ENCODE results near the gene IMPA2. TPM values are rescaled to one million over a fixed set of nuclear protein-coding genes. Genes with fewer than 3 reads are reported as not detected.

IMPA2 gene
- polyA plus RNA-seq, 3 donors, result 25.3 to 271 (median 32.6) TPM

DNA sequence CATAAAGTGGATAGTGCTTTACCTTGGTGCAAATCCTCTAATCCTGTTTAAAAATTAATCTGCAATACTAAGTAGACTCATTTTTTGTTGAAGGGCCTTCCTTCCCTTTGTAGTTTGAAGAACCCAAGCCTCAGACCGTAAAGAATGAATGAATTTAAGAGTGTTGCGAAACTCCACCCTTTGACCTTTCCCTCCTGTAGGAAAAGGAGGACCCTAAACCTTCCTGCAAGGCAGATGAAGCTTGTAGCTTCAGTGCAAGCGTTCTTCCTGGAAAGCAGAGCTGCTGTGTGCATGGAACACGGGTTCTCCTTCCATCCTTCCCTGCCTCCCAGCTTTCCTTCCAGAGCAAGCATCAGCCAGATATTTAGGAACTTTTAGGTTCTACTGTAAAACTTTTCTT lies 1.7 kb downstream of the IMPA2 start:
- WGBS, 3 donors, result 33 to 72% (median 71%) methylated on average over 4 of the region's 4 CpGs

GRCh38 chr18:11983592-11983991 lies 2.3 kb downstream of the IMPA2 start:
- WGBS, 3 donors, result 25 to 62% (median 57%) methylated on average over 12 of the region's 12 CpGs
- H3K27ac ChIP-seq (ENCODE audit: low read depth, low read length), result no peak overlapping the region

More for the DNA sequence above, 1.7 kb downstream of the IMPA2 start:
- no peak overlapping the region for H3K27ac ChIP-seq (ENCODE audit: low read depth, low read length)

GRCh38 chr18:11984091-11984490 lies 2.8 kb downstream of the IMPA2 start:
- WGBS, 3 donors, result 41 to 85% (median 78%) methylated on average over 6 of the region's 6 CpGs
- no peak overlapping the region for H3K27ac ChIP-seq (ENCODE audit: low read depth, low read length)

DNA sequence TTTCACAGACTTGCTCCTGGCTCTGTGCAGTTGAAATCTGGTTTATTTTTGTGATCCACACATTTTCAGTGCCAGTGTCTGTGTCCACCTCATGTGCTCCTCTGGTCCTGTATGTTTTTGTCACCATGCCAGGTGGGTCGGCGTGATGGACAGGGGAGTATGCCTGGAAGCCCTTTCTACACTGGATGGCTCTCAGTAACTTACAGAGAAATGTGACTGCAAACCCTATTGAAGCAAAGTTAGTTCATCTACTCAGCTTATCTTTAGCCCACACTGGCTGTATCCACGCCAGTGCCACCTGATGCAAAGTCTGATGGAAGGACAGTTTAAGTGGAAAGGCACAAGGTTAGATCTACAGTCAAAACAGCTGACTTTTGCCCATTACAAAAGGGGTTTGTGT lies 4.3 kb downstream of the IMPA2 start:
- no peak overlapping the region for H3K27ac ChIP-seq (ENCODE audit: low read depth, low read length)
- 35 to 88% (median 84%) methylated on average over 3 of the region's 3 CpGs for WGBS, 3 donors

DNA sequence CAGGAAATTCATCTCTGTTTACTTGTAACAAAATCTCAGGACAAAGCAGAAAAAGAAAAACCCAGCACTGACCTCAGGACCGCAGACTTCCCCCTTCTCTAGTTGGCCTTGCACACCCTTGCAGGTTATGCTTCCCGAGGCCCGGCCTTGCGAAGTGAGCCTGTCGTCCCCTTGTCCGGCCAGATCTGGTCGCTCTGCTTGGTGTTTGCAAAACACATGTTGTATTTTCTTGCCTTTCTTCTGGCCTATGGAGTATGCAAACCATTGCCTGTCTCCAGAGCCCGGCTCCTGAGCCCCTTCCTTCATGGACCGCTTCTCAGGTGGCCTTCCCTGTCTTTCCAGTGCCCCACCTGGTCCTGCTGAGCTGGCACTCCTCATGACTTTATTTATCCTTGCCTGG lies 4.8 kb downstream of the IMPA2 start:
- 33 to 74% (median 71%) methylated on average over 9 of the region's 9 CpGs for WGBS, 3 donors
- H3K27ac ChIP-seq (ENCODE audit: low read depth, low read length), result no peak overlapping the region

- no peak overlapping the region for H3K27ac ChIP-seq (ENCODE audit: low read depth, low read length)
- WGBS, 3 donors, result 31 to 34% (median 31%) methylated on average over 7 of the region's 7 CpGs
Measured at GRCh38 chr18:11987527-11987926, 6.2 kb downstream of the IMPA2 start.

DNA sequence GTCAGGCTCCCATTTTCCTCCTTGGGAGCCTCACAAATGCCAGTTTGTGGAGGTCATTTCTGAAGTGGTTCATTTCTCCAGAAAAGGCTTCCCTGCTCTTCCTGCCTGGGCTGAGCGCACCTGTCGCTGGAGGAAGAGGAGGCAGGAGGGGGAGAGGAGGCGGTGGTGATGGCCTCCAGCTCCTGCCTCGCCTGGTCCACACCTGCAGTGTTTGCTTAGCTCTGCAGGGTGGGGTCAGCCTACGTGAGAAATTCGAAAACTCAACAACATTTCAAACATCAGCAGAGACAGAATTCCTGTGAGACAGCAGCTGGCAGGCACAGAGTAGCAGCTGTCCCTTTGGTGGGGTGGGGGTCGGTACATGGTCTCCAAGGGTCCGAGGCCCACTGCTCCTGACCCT lies 7.9 kb downstream of the IMPA2 start:
- no peak overlapping the region for H3K27ac ChIP-seq (ENCODE audit: low read depth, low read length)
- 22 to 88% (median 84%) methylated on average over 8 of the region's 8 CpGs for WGBS, 3 donors

DNA sequence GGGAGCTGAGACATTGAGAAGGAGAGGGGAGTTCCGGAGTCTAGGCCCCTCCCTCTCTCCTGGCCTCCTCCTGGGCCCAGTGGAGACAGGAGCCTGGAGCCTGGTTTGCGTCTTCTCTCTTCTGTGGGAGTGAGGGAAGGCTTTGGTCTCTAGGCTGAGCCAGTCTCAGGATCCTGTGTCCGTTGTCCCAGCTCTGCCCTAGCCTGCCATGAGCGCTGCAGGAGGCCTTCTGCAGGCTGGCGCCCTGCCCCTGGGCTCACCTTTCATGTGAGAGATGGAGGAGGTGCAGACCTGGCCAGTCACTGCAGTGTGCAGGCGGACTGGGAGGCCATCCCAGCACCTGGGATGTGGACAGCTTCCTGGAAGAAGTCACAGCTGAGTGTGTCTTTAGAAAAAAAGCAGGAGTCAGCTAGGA lies 8.7 kb downstream of the IMPA2 start:
- 24 to 85% (median 83%) methylated on average over 5 to 6 of the region's 6 CpGs for WGBS, 3 donors
- no peak overlapping the region for H3K27ac ChIP-seq (ENCODE audit: low read depth, low read length)

- WGBS, 3 donors, result 26 to 74% (median 56%) methylated on average over 9 of the region's 9 CpGs
- no peak overlapping the region for H3K27ac ChIP-seq (ENCODE audit: low read depth, low read length)
Measured at GRCh38 chr18:11990539-11990938, 9.2 kb downstream of the IMPA2 start.

- H3K27ac ChIP-seq (ENCODE audit: low read depth, low read length), result no peak overlapping the region
- 47 to 94% (median 89%) methylated on average over 19 of the region's 19 CpGs for WGBS, 3 donors
Measured at GRCh38 chr18:11991021-11991795, 9.9 kb downstream of the IMPA2 start.

DNA sequence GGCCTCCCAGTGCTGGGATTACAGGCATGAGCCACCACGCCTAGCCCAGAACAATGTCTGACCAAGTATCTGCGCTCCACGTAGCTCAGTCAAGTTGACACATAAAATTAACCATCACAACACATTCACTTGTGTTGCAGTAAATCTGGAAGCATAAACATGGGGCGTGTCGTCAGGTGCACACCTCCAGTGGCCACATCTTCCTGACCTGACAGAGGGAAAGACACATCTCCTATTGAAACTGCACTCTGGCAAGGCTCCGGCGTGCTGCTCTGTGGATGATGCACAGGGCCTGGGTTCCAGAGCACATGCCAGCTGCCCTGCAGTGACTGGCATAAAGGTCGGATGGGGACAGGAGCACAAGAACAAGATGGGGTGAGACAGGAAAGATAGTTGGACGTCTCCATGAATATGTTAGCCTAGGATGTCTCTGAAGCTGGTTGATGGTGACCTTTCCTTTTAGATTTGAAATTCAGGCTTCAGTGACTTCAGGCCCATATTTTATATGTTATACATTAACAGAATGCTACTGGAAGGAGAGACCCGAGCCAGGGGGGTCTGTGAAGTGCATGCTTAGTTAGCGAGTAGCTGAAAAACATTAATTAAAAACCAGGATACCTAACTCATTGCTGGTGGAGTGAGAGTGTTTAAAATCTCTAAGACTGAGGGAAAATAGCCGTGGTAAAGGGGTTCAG lies 10.9 kb downstream of the IMPA2 start:
- H3K27ac ChIP-seq (ENCODE audit: low read depth, low read length), result no peak overlapping the region
- WGBS, 3 donors, result 40 to 93% (median 92%) methylated on average over 12 of the region's 12 CpGs

DNA sequence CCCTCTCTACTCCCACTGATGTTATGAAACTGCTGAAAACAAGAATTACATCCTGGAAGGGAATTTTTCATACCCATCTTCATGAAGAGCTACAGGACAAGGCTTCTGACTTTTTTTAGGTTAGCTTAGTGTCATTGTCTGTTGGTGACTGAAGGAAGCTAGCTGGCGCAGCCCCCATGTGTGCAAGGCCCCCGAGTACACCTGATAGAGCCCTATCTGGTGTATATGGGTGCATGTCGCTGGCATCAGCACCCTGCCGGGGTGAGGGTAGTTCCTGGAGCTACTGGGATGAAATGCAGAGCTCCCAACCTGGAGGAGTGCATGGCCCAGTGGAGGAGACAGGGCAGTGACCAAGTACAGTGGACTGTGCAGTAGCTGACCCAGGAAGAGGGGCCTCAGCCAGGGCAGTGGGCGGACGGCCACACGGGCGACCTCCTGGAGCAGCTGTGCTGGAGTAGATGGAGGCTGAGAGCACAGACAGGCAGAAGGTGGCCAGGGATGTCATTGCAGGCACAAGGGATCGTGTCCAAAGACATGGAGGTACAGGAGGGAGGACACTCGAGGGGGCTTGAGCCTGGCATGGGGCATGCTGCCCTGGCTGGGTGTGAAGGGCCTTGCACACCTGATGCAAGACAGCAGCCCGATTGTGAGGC lies 12.1 kb downstream of the IMPA2 start:
- no peak overlapping the region for H3K27ac ChIP-seq (ENCODE audit: low read depth, low read length)
- WGBS, 3 donors, result 62 to 92% (median 90%) methylated on average over 11 of the region's 11 CpGs

GRCh38 chr18:11994336-11994702 lies 13.0 kb downstream of the IMPA2 start:
- WGBS, 3 donors, result 27 to 49% (median 31%) methylated on average over 4 of the region's 4 CpGs
- no peak overlapping the region for H3K27ac ChIP-seq (ENCODE audit: low read depth, low read length)

DNA sequence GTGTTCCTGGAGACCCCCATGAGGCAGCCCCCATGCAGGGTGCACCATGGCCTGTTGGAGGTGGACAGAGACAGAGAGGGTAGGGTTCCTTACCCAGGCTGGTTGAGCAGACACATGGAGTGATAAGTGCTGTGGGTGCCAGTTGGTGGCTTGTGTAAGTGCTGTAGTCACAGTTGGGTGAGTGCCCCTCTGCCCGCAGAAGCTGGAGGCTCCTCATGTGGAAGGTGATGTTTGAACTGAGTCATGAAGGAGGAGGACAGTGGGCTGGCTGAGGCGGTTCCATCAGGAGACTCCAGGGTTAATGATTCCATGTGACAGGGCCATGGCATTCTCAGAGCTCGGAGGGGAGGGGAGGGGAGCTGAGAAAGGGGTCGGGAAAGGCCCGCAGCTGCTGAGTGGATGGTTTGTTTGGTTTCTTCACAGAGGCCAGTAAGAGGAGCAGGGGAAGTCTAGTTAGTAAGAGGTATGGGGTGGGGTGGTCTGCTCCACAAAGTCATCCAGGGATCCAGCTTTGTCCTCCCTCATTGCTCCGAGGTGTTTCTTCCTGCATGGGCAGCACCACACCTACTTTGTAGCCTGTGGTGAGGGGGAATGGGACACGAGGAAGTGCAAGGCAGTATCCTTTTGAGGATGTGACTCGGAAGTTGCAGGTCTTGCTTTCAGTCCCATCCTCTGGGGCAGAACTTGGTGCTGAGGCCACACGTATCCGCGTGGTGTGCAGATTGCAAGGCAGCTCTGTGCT lies 13.6 kb downstream of the IMPA2 start:
- no peak overlapping the region for H3K27ac ChIP-seq (ENCODE audit: low read depth, low read length)
- WGBS, 3 donors, result 19 to 47% (median 42%) methylated on average over 10 to 11 of the region's 11 CpGs

- 5 to 10% (median 6%) methylated on average over 9 of the region's 9 CpGs for WGBS, 3 donors
- no peak overlapping the region for H3K27ac ChIP-seq (ENCODE audit: low read depth, low read length)
Measured at GRCh38 chr18:11995445-11996189, 14.3 kb downstream of the IMPA2 start.

DNA sequence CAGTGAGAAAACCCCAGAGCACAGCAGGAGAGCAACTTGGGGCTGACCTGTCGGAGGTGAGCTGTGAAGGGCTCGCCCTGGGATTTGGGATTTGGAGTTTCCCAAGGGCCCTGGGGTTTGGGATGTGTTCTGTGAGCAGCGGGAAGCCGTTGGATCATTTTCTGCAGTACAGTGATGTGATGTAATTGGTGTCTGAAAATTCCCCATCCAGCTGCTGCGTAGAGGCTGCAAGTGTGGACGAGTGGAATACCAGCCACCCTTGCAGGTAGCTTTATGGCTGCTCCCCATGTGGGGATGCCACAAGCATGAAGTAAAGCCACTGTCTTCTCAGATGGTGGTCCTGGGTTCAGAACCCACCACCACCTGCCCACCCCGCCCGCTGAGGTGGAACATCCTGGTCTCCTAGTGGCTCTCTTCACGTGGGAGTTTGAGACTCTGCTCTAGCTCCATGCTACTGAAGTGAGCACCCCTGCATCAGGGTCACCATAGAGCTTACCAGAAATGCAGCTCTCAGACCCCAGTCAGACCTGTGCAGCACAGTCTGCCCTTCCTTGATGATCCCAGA lies 15.0 kb downstream of the IMPA2 start:
- no peak overlapping the region for H3K27ac ChIP-seq (ENCODE audit: low read depth, low read length)
- 70 to 72% (median 70%) methylated on average over 9 of the region's 9 CpGs for WGBS, 3 donors

- 73 to 95% (median 94%) methylated on average over 4 of the region's 4 CpGs for WGBS, 3 donors
- no peak overlapping the region for H3K27ac ChIP-seq (ENCODE audit: low read depth, low read length)
Measured at GRCh38 chr18:11996907-11997306, 15.6 kb downstream of the IMPA2 start.

DNA sequence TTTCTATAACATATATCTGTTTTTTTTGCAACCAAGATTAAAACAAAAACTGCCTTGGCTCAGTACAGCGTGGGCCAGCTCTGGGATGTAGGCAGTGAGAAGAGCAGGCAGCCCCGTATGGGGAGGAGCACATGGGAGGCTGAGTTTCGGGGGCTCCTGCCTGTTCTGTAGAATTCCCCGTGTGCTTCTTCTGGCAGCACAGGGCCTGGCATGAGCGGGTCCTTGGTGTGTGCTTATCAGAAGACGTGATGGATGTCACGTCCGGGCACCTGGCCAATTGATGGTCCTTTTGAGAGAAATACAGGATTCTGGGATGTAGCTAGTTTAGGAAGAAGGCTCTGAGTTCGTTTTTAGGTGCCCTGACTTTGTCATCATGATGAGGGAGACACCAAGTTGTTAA lies 16.2 kb downstream of the IMPA2 start:
- no peak overlapping the region for H3K27ac ChIP-seq (ENCODE audit: low read depth, low read length)
- 46 to 79% (median 76%) methylated on average over 9 of the region's 9 CpGs for WGBS, 3 donors

All from adipose tissue (tissue), 3 donors.